HAP-1 (cell line): Measurements from ENCODE around the gene PJA1.

Experiments used
- DNase-seq, 2 experiments: peaks; one replicate each; pipeline ENCODE4 v3.0.0-alpha.2; 2016 to 2020; ENCODE audit warnings: low spot score in 2 of 2
- H3K27me3 ChIP-seq: fragments of 250-450 bp; sonication (Bioruptor Pico); 2 replicates; pipeline ENCODE4 v1.5.1; 2020; ENCODE audit warnings: low read depth, mild to moderate bottlenecking, moderate library complexity
- H3K36me3 ChIP-seq: fragments of 250-450 bp; sonication (Bioruptor Pico); replicated peaks from 2 replicates; pipeline ENCODE4 v1.5.1; 2020; ENCODE audit warnings: mild to moderate bottlenecking
- H3K4me1 ChIP-seq: fragments of 250-450 bp; sonication (Bioruptor Pico); 2 replicates; pipeline ENCODE4 v1.5.1; 2020; ENCODE audit warnings: mild to moderate bottlenecking
- H3K4me3 ChIP-seq: fragments of 250-450 bp; sonication (Bioruptor Pico); 2 replicates; pipeline ENCODE4 v1.5.1; 2020; ENCODE audit warnings: mild to moderate bottlenecking, moderate library complexity
- H3K9me3 ChIP-seq: fragments of 250-450 bp; sonication (Bioruptor Pico); 2 replicates; pipeline ENCODE4 v1.5.1; 2020; ENCODE audit warnings: mild to moderate bottlenecking, moderate library complexity
- in situ Hi-C: fragments of 300-500 bp; cut with MboI; formaldehyde crosslinking; loops from 3 replicates; pipeline ENCODE4 v1.14.3; 2020; ENCODE audit warnings: low sequenced_read_pairs, inconsistent platforms, mixed read lengths

Gene PJA1

GRCh38 chrX:69165087-69165651 is at the start of gene PJA1:
TSS of gene PJA1 (minus strand) at chrX:69165453. CDS start at chrX:69163073, 2,380 bp downstream.
- peak; percentile 86 to 89 for DNase-seq
- peak within 1 kb of the TSS; percentile 68 for H3K4me3 ChIP-seq
- no peaks in the 10 kb centered on the region for H3K9me3 ChIP-seq
- H3K27me3 ChIP-seq, result no peaks in the 10 kb centered on the region
- H3K36me3 ChIP-seq, result peaks cover 25% of the 10 kb centered on the region
- H3K4me1 ChIP-seq, result peaks cover 27% of the 10 kb centered on the region
- in situ Hi-C loops, result no loop called here

GRCh38 chrX:69214463-69214862 is 49.2 kb upstream of the PJA1 start:
- DNase-seq, result no peak
- Histone ChIP-seq H3K36me3 (0 out of 2 replicates have a peak, but pooled peaks cover 3% of the 10 kb centered on the region), H3K4me1 (no peaks in the 10 kb centered on the region), H3K27me3 (no peaks in the 10 kb centered on the region), H3K9me3 (peaks cover 5% of the 10 kb centered on the region; the same call in 1 of the 2 replicates), H3K4me3 (no peak overlapping the region)
- in situ Hi-C loops, result no loop called here

GRCh38 chrX:69211701-69212100 is 46.4 kb upstream of the PJA1 start:
- Histone ChIP-seq H3K9me3 (peaks cover 6% of the 10 kb centered on the region; the same call in 1 of the 2 replicates), H3K4me3 (no peak overlapping the region), H3K4me1 (no peaks in the 10 kb centered on the region), H3K36me3 (no peaks in the 10 kb centered on the region), H3K27me3 (no peaks in the 10 kb centered on the region)
- DNase-seq, result no peak
- in situ Hi-C loops, result no loop called here

GRCh38 chrX:69210581-69210980 is 45.3 kb upstream of the PJA1 start:
- in situ Hi-C loops, result no loop called here
- DNase-seq, result no peak
- Histone ChIP-seq H3K36me3 (no peaks in the 10 kb centered on the region), H3K4me3 (no peak overlapping the region), H3K27me3 (no peaks in the 10 kb centered on the region), H3K9me3 (peaks cover 6% of the 10 kb centered on the region; the same call in 1 of the 2 replicates), H3K4me1 (no peaks in the 10 kb centered on the region)

GRCh38 chrX:69207216-69207615 is 42.0 kb upstream of the PJA1 start:
- H3K4me3 ChIP-seq, result no peak overlapping the region
- H3K9me3 ChIP-seq, result peaks cover 6% of the 10 kb centered on the region; the same call in 1 of the 2 replicates
- no peaks in the 10 kb centered on the region for H3K27me3 ChIP-seq
- no peaks in the 10 kb centered on the region for H3K36me3 ChIP-seq
- no peaks in the 10 kb centered on the region for H3K4me1 ChIP-seq
- DNase-seq, result no peak
- in situ Hi-C loops, result no loop called here

- no peaks in the 10 kb centered on the region for H3K36me3 ChIP-seq
- no peaks in the 10 kb centered on the region for H3K27me3 ChIP-seq
- H3K9me3 ChIP-seq, result no peaks in the 10 kb centered on the region
- no peak overlapping the region for H3K4me3 ChIP-seq
- in situ Hi-C loops, result no loop called here
- H3K4me1 ChIP-seq, result no peaks in the 10 kb centered on the region
- DNase-seq, result no peak
Measured at GRCh38 chrX:69203638-69204037, 38.4 kb upstream of the PJA1 start.

- in situ Hi-C loops, result no loop called here
- no peak for DNase-seq
- H3K4me1 ChIP-seq, result no peaks in the 10 kb centered on the region
- no peaks in the 10 kb centered on the region for H3K27me3 ChIP-seq
- no peaks in the 10 kb centered on the region for H3K9me3 ChIP-seq
- no peak overlapping the region for H3K4me3 ChIP-seq
- H3K36me3 ChIP-seq, result no peaks in the 10 kb centered on the region
Measured at GRCh38 chrX:69197690-69198089, 32.4 kb upstream of the PJA1 start.

- H3K4me3 ChIP-seq, result no peak overlapping the region
- no peaks in the 10 kb centered on the region for H3K4me1 ChIP-seq
- H3K36me3 ChIP-seq, result no peaks in the 10 kb centered on the region
- in situ Hi-C loops, result no loop called here
- DNase-seq, result no peak
- no peaks in the 10 kb centered on the region for H3K9me3 ChIP-seq
- H3K27me3 ChIP-seq, result no peaks in the 10 kb centered on the region
Measured at GRCh38 chrX:69196666-69197065, 31.4 kb upstream of the PJA1 start.

GRCh38 chrX:69195810-69196209 is 30.6 kb upstream of the PJA1 start:
- DNase-seq, result no peak
- no peaks in the 10 kb centered on the region for H3K27me3 ChIP-seq
- no peaks in the 10 kb centered on the region for H3K9me3 ChIP-seq
- H3K36me3 ChIP-seq, result no peaks in the 10 kb centered on the region
- H3K4me3 ChIP-seq, result no peak overlapping the region
- in situ Hi-C loops, result no loop called here
- H3K4me1 ChIP-seq, result no peaks in the 10 kb centered on the region

- H3K4me1 ChIP-seq, result no peaks in the 10 kb centered on the region
- no peaks in the 10 kb centered on the region for H3K36me3 ChIP-seq
- H3K4me3 ChIP-seq, result no peak overlapping the region
- in situ Hi-C loops, result no loop called here
- H3K27me3 ChIP-seq, result no peaks in the 10 kb centered on the region
- H3K9me3 ChIP-seq, result no peaks in the 10 kb centered on the region
- DNase-seq, result no peak
Measured at GRCh38 chrX:69195192-69195591, 29.9 kb upstream of the PJA1 start.

- no peaks in the 10 kb centered on the region for H3K4me1 ChIP-seq
- H3K4me3 ChIP-seq, result no peak overlapping the region
- in situ Hi-C loops, result no loop called here
- H3K9me3 ChIP-seq, result no peaks in the 10 kb centered on the region
- H3K36me3 ChIP-seq, result no peaks in the 10 kb centered on the region
- no peak for DNase-seq
- no peaks in the 10 kb centered on the region for H3K27me3 ChIP-seq
Measured at GRCh38 chrX:69192603-69193002, 27.4 kb upstream of the PJA1 start.

GRCh38 chrX:69189576-69190371 is 24.5 kb upstream of the PJA1 start:
- Histone ChIP-seq H3K4me3 (no peak overlapping the region), H3K36me3 (no peaks in the 10 kb centered on the region), H3K27me3 (no peaks in the 10 kb centered on the region), H3K4me1 (no peaks in the 10 kb centered on the region), H3K9me3 (no peaks in the 10 kb centered on the region)
- in situ Hi-C loops, result no loop called here
- no peak for DNase-seq

GRCh38 chrX:69186651-69187050 is 21.4 kb upstream of the PJA1 start:
- H3K9me3 ChIP-seq, result no peaks in the 10 kb centered on the region
- in situ Hi-C loops, result no loop called here
- no peaks in the 10 kb centered on the region for H3K36me3 ChIP-seq
- H3K4me1 ChIP-seq, result no peaks in the 10 kb centered on the region
- H3K4me3 ChIP-seq, result no peak overlapping the region
- no peaks in the 10 kb centered on the region for H3K27me3 ChIP-seq
- DNase-seq, result no peak

- Histone ChIP-seq H3K27me3 (no peaks in the 10 kb centered on the region), H3K4me3 (no peak overlapping the region), H3K4me1 (no peaks in the 10 kb centered on the region), H3K36me3 (no peaks in the 10 kb centered on the region), H3K9me3 (no peaks in the 10 kb centered on the region)
- no peak for DNase-seq
- in situ Hi-C loops, result no loop called here
Measured at GRCh38 chrX:69185886-69186285, 20.6 kb upstream of the PJA1 start.
